Cardiac muscle cell (in vitro differentiated cells and primary cell): Measurements from ENCODE around the gene C19orf81. TPM values are rescaled to one million over a fixed set of nuclear protein-coding genes. Genes with fewer than 3 reads are reported as not detected.

Experiments used
- DNase-seq, 2 donors: peaks; one replicate each; pipeline versions ENCODE4 v3.0.0 to v3.0.0-alpha.2; 2010 to 2017; ENCODE audit warnings: low read depth in 1 of 2, low spot score in 1 of 2
- H3K27ac ChIP-seq: fragments of 200-600 bp; sonication (generic); 2 replicates; pipeline ENCODE4 v1.5.1; 2016
- H3K27me3 ChIP-seq: fragments of 200-600 bp; sonication (generic); 2 replicates; pipeline ENCODE4 v1.6.0; 2016; ENCODE audit warnings: control low read depth
- H3K36me3 ChIP-seq: fragments of 200-600 bp; sonication (generic); 2 replicates; pipeline ENCODE4 v1.5.1; 2016; ENCODE audit warnings: control low read depth
- H3K4me1 ChIP-seq: fragments of 200-600 bp; sonication (generic); 2 replicates; pipeline ENCODE4 v1.8.1; 2017; ENCODE audit warnings: low read depth, mild to moderate bottlenecking, mixed run types
- H3K4me3 ChIP-seq: fragments of 200-600 bp; sonication (generic); 2 replicates; pipeline ENCODE4 v1.5.1; 2016; ENCODE audit warnings: mild to moderate bottlenecking
- H3K9me3 ChIP-seq: fragments of 200-600 bp; sonication (generic); 2 replicates; pipeline ENCODE4 v1.5.1; 2017; ENCODE audit warnings: low read depth, mild to moderate bottlenecking, control low read depth
- CTCF ChIP-seq: IDR thresholded peaks from 2 replicates; pipeline ENCODE4 v1.5.1; 2012; ENCODE audit warnings: low read depth, mild to moderate bottlenecking, low read length
- polyA plus RNA-seq: library from polyadenylated mRNA; unstranded; fragments of >200 nt; fragmentation: Nextera tagmentation; extraction: Ambion mirVana; gene quantifications from 2 replicates; pipeline ENCODE4 v1.2.1, GENCODE V29; 2016
- total RNA-seq: library from RNA; depleted of rRNA; stranded (reverse); fragments of >200 nt; gene quantifications from 2 replicates; pipeline ENCODE4 v1.2.3, GENCODE V29; 2016

Gene C19orf81
- total and polyA plus RNA-seq, 2 experiments from 2014 or later = 23.5 to 67.4 TPM

DNA sequence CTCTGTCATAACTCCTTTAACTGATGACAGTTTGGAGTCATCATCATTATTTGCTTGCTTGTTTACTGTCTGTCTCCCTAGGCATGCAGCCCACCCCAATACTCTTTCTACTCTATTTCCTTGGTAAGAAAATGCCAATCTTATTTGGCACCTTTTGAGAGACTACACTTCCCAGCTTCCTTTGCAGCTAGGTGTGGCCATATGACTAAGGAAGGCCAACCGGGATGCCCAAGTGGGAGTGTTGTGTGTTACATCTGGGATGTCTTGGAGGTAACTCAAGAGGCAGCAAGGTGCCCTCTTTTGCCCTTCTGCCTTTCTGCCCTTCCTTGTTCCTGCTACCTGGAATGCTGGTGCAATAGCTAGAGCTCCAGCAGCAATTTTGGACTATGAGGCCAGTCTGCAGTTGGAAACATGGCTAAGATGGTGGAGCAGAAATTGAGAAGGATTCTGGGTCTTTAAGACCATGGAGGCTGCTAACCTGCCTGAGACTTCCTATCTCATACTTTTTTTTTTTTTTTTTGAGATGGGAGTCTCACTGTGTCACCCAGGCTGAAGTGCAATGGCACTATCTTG is 27.5 kb downstream of the C19orf81 start:
- no peak overlapping the region for H3K27ac ChIP-seq
- H3K27me3 ChIP-seq = peaks cover 40% of the 10 kb centered on the region
- no peaks in the 10 kb centered on the region for H3K4me1 ChIP-seq
- no peak overlapping the region for H3K4me3 ChIP-seq
- H3K36me3 ChIP-seq = no peaks in the 10 kb centered on the region
- no peak for DNase-seq
- no peaks in the 10 kb centered on the region for H3K9me3 ChIP-seq
- TF ChIP-seq CTCF = no peak

- TF ChIP-seq CTCF = no peak
- Histone ChIP-seq H3K9me3 (no peaks in the 10 kb centered on the region), H3K4me1 (no peaks in the 10 kb centered on the region), H3K27ac (no peak overlapping the region), H3K27me3 (peaks cover 37% of the 10 kb centered on the region), H3K36me3 (no peaks in the 10 kb centered on the region), H3K4me3 (no peak overlapping the region)
- DNase-seq = no peak
Observed at GRCh38 chr19:50677636-50678035, 28.4 kb downstream of the C19orf81 start.

GRCh38 chr19:50678323-50678722 is 29.1 kb downstream of the C19orf81 start:
- no peak for DNase-seq
- TF ChIP-seq CTCF = no peak
- Histone ChIP-seq H3K4me3 (no peak overlapping the region), H3K27ac (no peak overlapping the region), H3K27me3 (peaks cover 37% of the 10 kb centered on the region), H3K9me3 (no peaks in the 10 kb centered on the region), H3K4me1 (no peaks in the 10 kb centered on the region), H3K36me3 (no peaks in the 10 kb centered on the region)

GRCh38 chr19:50679177-50680125 is 30.2 kb downstream of the C19orf81 start:
- H3K27me3 ChIP-seq = peaks cover 46% of the 10 kb centered on the region
- no peak overlapping the region for H3K27ac ChIP-seq
- DNase-seq = peak; percentile 79 to 84
- TF ChIP-seq CTCF = no peak
- H3K9me3 ChIP-seq = no peaks in the 10 kb centered on the region
- H3K36me3 ChIP-seq = no peaks in the 10 kb centered on the region
- H3K4me1 ChIP-seq = no peaks in the 10 kb centered on the region
- H3K4me3 ChIP-seq = no peak overlapping the region

GRCh38 chr19:50686310-50687032 is 37.2 kb downstream of the C19orf81 start:
- H3K4me3 ChIP-seq = no peak overlapping the region
- no peak for DNase-seq
- H3K9me3 ChIP-seq = no peaks in the 10 kb centered on the region

More at GRCh38 chr19:50686310-50687032, 37.2 kb downstream of the C19orf81 start:
- TF ChIP-seq CTCF = no peak
- H3K4me1 ChIP-seq = no peaks in the 10 kb centered on the region
- no peak overlapping the region for H3K27ac ChIP-seq
- peaks cover 97% of the 10 kb centered on the region for H3K27me3 ChIP-seq
- no peaks in the 10 kb centered on the region for H3K36me3 ChIP-seq
